Femur (tissue), 1 donor: ENCODE results near the gene DCAF4.

ENCODE experiments used
- DNase-seq: peaks from one replicate; pipeline ENCODE4 v3.0.0-alpha.2; 2017

Gene DCAF4, protein sequence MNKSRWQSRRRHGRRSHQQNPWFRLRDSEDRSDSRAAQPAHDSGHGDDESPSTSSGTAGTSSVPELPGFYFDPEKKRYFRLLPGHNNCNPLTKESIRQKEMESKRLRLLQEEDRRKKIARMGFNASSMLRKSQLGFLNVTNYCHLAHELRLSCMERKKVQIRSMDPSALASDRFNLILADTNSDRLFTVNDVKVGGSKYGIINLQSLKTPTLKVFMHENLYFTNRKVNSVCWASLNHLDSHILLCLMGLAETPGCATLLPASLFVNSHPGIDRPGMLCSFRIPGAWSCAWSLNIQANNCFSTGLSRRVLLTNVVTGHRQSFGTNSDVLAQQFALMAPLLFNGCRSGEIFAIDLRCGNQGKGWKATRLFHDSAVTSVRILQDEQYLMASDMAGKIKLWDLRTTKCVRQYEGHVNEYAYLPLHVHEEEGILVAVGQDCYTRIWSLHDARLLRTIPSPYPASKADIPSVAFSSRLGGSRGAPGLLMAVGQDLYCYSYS

DNA sequence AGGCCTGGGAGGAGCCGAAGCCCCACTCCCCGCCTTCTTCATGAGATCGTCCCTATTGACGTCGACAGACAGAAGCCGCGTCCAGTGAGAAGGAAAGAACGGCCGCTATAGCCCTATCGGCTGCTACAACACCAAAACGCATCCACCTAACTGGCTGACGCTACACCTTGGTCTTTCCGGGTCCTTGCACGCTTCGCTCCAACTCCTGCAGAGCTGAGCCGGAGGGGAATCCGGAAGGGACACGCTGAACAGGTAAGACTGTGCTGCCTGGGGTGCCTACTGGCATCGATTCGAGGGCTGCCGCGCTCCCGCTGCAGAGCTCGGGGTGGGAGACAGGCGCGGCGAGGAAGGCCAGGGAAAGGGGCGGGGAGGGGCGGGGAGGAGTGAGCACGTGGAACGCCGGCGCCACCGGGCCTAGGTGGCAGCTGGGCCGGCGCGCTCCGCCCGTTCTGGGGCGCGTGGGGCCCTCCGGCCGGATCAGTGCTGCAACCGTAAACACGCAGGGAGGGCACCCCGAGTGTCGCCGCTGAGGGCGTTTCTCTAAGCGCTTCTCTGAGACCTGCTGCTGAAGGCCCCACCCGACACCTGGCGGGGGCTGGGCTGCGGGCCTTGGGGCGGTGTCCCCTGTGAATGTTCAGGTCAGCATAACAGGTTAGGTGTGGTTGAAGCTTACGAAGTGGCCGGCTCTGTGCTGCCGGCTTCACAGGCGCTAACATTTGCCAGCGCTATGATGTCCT, at the start of gene DCAF4:
TSS of gene DCAF4 (plus strand) at position 173 of the 737 bp plus-strand sequence. CDS start 11,515 bp downstream, outside the sequence.
- peak; percentile 99 for DNase-seq

DNA sequence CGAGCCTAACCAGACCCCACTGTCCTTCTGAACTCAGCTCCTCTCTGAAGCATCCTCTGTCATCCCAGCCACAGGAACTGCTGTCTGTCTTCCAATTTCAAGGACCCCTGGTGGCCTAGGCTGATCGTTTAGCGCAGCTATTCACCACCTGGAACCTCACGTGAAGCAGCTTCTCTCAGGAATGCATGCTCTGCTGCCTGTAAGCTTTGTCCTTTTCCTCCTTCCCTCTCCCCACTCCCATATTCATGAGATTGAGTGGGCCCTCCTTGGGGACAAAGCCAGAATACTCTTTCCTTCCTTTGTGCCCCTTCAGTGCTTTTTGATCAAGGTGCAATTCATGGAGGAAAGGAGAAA, 49.6 kb upstream of the DCAF4 start:
- DNase-seq = no peak

DNA sequence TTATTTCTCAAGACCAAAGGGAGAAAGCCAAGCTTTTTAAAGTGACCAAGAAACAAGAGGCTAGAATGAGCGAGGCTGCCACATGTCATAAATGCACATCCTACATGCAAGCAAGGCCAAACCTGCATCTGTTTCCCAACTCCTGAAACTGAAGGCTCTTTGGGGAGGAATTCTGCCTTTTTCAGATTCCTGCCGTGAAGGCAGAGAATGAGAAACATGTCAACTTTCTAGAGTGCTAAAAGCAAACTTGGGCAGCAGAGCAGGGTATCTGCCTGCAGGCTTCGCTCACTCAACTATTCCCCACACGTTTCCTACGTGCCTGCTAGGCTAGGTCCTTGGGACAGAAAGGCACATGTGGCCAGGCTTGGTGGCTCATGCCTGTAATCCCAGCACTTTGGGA, 47.5 kb upstream of the DCAF4 start:
- DNase-seq = no peak

DNA sequence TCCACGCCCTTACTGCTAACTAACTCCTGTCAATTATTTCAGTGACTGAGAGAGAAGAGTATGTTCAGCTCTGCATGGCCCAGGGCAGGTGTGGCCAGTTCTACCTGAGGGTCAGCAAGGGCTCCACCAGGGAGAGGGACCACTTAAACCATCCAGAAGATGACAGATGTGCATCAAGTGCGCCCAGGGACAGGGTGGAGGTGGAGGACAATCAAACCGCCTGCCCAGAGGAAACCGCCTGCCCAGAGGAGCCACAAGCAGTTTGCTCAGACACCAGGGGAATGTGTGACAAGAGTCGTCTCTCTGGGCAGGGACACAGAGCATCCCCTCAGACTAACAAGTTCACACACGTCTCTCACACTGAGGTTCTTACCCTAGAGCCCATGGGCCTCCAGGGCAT, 46.8 kb upstream of the DCAF4 start:
- no peak for DNase-seq

DNA sequence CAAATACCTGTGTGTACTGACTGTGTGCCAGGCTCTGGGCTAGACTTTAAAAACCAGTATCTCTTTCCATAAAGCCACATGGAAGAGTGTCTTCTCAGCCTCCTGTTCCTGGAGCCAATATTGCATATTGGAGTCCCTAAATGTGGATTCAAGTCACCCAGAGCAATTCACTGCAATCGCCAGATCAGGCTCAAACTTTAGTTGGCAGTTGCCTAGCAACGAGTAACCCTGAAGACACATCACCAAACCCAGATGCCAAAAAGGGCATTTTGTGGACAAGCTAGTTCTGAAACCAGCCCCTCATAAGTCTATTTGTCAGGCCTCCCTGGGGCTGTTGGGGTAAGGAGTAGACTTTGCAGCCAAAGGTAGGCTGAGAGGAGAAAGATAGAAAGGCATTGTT, 46.1 kb upstream of the DCAF4 start:
- no peak for DNase-seq

DNA sequence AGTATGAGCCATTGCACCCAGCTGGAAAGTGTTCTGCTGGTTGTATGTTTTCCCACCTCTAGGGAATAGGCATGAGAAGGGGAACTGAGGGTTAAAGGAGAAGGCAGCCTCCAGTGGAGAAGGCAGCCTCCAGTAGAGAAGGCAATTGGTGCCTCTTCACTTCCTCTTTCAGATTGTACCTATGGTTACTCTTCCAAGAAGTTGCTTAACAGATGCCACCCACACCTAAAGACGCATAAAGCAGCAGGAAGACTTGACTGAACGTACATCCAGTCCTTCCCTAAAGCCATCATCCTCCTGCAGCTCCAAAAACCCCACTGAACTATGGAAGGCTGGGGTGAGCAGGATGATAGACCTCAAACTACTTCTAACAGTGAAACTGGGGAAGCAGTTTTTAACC, 45.4 kb upstream of the DCAF4 start:
- DNase-seq = no peak

DNA sequence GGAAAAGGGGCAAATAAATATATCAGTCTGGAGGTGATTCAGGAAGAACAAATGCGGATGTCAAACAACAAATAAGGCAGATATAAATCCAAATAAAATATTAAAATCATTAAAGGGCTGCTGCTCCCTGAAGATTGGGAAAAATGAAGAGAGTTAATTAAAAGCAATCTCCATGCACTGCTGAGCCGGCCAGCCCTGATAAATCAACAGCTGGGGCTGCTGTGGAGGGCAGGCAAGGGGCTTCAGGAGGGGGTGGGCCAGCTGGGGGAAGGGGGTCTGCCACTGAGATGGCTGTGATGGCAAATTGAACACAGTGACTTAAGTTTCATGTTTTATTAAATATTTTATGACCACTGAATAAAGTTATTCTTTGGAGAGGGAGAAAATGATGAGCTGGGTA, 44.7 kb upstream of the DCAF4 start:
- no peak for DNase-seq

DNA sequence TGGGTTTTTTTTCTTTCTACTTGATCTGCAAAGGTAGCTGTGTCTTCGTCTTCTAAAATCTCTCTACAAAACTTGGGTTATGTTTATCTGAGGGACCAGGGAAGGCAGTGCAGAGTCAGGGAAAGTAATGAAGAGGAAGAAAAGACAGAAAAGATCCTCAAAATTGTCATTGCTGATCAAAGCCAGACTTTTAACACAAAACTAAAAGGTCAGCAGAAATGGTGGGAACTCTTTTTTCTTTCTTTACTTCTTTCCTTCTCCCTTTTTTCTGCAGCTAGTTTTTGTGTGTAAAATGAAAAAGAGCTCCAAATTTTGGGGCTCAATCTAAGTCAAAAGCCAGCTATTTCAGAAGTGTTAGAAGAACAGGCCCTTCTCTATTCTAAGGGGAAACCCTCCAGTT, 44.2 kb upstream of the DCAF4 start:
- DNase-seq = no peak

DNA sequence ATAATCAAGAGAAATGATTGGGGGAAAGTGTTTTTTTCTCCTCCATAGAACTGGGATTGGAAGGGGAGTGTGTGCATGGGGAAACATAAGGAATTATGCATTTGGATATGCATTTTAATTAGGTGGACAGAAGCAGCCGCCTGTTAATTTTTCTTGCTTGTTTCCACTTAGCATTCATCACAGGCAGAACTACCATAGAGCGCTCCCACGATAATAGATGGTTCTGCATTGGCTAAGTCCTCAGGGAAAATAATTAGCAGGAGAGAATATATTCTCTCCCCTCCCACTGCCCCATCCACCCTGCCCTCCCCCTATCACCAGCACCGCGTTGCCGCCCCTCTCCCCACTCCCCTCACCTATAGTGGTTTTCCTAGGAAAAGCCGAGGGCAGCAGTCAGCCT, 43.8 kb upstream of the DCAF4 start:
- DNase-seq = no peak

DNA sequence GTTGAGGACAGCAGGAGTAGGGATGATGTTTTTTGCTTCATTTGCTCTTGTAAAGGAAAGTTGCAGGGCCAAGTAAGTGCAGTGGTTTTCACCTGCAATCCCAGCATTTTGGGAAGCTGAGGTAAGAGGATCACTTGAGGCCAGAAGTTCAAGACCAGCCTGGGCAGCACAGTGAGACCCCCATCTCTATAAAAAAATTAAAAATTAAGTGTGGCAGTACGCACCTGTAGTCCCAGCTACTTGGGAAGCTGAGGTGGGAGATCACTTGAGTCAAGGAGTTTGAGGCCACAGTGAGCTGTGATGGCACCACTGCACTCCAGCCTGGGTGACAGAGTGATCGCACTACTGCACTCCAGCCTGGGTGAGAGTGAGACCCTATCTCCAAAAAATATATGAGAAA, 43.2 kb upstream of the DCAF4 start:
- DNase-seq = no peak

DNA sequence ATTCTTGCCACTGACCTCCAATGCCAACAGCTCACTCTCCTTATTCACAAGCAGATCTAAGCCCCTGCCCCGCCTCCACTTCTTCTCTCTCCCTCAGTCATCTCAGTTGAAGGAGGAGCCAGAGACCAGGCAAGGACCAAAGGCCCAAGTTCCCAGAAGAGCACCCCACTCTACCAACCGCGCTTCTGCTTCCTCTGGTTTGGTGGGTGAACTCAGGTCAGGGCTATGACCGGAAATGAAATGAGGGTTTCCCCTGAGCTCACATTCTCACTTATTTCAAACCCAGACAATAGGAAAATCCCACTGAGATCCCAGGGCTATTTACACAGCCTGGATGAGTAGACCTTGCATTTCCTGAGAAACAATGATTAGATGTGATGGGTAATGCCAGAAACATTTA, 42.3 kb upstream of the DCAF4 start:
- DNase-seq = no peak

DNA sequence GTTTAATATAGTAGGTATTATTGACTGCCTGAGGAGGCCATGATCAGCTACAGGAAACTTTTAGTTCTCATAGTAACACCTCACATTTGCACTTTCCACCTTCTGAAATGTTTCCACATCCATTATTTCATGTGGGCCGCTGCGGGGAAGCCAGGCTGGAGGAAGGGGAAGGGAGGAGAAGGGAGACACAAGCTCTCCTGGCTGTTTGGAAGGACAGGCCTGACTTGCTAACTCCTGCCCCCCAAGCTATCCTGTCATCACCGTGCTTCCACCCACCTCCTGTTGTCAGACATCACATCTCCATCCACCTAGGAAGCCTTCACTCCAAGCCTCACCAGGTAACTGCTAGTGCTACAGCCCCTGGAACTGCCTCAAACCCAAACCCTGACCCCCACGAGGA, 41.9 kb upstream of the DCAF4 start:
- DNase-seq = no peak

DNA sequence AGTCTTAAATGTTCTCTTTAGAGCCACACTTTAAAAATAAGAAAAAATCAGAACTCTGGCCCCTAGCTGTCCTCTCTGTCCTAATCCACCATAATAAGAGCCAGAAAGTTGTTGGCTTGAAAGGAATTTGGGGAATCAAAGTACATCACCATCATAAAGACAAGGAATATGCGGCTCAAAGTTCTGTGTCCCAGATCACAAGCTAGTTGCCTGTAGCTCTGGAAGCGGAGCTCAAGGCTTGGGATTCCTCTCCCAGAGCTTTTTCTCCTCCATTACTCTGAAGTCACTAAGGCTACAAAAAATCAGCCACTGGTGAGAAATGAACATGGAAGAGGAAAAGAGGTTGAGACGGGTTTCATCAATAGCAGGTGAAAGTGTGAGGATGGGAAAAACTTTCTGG, 38.8 kb upstream of the DCAF4 start:
- DNase-seq = no peak

DNA sequence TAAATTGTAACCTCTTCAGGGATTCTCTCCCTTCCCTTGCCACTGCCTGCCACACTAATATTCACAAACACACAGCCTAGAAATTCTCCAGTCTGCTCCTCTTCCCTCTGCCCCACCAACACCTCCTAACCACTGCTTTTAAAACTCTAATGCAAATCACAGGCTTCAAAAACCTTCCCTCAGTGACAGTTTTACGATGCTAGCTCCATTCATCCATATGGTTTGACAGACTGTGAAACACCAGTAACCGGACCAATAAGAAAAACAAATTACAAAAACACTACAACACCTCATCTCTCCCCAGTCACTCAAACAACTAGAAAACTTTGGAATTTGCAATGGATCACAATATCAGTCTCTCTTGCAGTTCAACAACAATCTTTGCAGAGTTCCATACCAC, 38.1 kb upstream of the DCAF4 start:
- DNase-seq = no peak

DNA sequence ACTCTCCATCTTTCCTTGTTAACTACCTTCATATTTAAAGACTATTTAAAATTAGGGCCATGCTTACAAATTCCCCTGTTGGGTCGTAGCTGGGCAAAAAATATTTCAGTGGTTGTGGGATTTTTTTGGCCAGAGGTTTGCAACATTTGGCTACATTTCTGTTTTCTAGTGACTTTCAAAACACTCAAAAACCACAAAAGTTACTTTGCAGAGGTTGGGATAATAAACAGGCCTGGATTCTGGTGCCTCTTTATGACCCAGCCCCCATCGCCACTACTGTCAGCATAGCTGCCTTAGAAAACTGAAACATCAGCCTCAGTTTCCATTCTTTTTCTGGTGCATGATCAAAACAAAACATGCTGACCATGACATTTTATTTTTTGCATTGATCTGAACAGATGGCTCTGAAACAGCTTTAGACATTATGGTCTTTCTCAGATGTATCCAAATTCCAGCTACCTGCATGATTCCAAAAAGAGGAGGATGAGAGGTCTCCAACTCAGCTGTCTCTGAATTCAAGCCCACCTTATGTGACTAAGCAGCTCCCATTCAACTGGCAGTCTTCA, 37.5 kb upstream of the DCAF4 start:
- DNase-seq = no peak

DNA sequence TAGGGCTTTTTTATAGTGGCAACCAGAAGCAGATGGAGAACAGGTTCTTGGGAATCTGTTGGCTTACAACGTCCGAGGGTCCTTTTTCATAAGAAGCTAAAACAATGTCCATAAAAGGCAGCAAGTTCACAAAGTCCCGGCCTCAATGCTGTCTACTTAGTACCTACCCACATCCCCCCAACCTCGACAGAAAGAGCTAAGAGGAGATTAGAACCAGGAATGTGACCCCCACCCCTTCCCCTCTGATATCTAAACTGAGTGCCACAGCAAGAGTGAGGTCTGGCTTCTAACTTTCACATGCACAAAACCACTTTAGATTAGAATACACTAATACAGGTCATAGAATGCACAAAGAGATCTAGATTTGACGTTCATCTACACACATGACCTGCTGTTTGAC, 36.9 kb upstream of the DCAF4 start:
- no peak for DNase-seq

DNA sequence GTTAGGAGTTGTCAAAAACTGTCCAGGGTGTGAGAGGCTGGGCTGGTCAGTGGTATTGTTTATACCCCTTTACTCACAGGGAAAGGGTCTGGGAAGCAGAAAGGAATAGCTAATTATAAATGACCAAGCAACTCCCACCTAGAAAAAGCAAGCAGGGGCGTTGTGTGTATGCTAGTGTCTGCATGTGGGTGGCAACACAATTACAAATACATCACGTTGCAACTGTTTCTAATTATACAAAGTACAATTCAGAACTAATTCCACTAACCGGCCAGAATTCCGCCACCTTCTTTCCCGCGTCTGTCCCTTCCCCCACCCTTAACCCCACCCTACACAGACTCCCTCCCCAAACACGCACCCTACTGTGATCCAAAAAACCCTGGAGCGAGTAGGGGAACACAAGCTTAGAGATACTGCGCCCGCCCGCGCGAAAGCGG, 34.6 kb upstream of the DCAF4 start:
- DNase-seq = no peak

DNA sequence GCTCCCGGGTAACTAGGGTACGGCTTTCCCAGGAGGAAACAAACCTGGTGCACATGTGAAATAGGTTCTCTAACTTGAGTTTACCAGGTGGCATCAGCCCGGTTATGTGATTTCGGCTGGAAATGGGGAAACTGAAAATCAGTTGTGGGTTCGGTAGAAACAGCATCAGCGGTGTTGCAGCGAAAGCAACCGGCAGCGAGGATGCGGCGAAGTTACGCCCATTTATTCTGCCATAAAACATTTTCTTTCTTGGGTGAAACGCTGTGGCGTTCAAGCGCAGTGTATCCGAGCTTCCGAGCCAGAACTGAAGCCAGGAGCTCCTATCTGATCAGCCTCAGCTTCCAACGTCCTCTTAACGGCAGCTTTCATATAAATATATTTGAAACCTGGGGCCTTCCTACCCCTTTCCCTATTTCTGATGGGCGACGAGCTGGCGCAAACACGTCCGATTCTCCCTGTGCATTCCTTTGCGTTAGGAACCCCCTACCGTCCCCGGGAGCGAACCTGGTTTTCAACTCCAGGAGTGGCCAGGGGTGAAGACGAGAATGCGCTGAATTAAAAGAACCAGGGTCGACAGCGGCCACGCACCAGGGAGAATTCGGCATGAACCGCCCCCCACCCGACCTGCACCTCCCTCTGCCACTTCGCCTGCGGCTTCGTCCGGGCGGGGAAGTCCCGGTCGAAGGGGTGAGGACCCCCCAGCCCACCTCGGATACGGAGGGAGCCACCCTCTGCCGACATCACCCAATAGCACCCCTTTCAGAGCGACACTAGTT, 34.0 kb upstream of the DCAF4 start:
- peak; percentile 29 for DNase-seq

DNA sequence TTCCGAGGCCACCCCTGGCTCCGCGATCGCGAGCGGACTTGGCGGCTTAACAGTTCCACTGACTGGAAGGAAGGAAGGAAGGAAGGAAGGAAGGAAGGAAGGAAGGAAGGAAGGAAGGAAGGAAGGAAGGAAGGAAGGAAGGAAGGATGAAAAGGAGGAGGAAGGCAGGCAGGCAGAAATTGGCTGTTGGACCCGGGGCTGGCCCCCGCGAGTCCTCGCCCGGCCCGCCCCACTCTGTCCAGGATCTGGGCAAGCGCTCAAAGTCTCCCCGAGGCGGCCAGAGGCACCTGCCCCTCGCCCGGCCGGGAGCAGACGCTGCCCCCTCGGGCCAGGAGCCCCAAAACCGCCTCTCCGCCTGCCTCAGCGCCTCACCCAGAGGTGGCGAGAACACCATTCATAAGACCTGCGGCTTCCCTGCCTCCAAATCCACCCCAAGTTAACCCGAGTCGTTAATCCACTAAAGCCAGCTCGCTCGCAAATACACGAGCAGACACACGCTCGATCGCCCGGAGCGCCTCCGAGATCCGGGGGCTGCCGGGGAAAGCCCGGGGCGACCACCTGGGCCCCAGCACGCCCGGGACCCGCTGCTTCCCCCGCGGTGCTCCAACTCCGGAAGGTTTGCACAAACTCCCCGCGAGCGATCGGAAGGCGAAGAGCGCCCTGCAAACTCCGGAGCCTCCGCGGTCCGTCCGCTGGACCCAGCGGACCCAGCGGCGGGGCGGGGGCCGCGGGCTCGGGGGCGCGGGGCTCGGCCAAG, 33.2 kb upstream of the DCAF4 start:
- peak; percentile 31 for DNase-seq

DNA sequence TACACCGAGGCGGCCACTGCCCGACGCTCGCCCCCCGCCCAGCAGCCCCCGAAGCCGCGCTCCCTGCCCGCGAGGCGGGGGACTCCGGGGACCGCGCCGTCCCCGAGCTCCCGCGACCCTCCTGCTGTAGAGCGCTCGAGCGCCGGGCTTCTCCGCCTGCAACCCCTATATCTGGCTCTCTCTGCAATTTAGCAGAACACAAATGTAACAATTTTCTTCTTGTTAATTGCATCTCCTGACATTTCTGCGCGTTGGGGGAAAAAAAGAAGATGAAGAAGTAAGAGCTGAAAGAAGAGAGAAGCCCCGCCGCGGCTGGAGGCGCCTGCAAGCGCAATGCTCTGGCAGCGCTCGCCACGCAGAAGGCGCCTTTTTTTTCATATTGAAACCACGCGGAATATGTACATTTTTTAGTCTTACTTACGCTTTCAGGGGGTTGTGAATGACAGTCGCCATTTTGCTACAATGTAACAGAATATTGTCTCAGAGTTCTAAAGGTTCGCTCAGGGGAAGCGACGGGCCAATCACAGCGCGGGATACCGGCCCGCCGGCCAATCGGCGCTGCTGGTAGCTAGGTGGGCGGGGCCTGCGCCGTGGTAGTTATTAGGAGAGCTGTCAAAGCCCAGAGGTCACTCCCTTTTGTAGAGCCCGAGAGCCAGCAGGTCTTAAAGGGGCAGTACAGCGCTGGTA, 32.5 kb upstream of the DCAF4 start, which contains the start of gene DPF3:
TSS of gene DPF3 (minus strand) at position 466 of the 687 bp plus-strand sequence. CDS start at position 453, 13 bp downstream.
- DNase-seq = peak; percentile 97

DNA sequence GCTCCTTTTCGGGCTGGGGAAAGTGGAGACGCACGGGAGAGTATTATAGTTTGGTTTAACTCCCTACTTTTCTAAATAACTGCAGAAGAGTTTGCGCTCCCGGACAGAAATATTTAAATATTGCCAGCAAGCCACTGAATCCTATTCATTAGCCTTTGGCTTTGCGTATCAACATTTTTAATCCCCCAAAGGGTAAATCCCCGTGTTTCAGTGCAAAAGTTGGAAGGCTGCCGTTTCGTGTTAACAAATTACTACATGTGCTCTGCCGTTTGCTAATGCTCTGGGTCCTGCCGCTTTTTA, 32.0 kb upstream of the DCAF4 start:
- DNase-seq = no peak
